Lung (tissue), 12 donors: Measurements from ENCODE around the gene TIMM50. TPM values are rescaled to one million over a fixed set of nuclear protein-coding genes. Genes with fewer than 3 reads are reported as not detected.

ENCODE experiments used
- ATAC-seq: fragments of 200-7000 bp; cut with Tn5 transposase; one replicate; pipeline ENCODE4 v1.9.1; 2020; ENCODE audit warnings: moderate number of reproducible peaks; ENCODE audit not compliant: insufficient read depth, low FRiP score
- DNase-seq, 3 donors: peaks; one replicate each; pipeline ENCODE4 v3.0.0-alpha.2; 2013 to 2017
- H3K27ac ChIP-seq, 2 donors: one replicate each; pipeline ENCODE4 v1.5.1; 2013; ENCODE audit warnings: mild to moderate bottlenecking in 2 of 2, moderate library complexity in 2 of 2, control low read depth in 1 of 2, inconsistent platforms in 1 of 2, low read depth in 1 of 2, low read length in 1 of 2
- H3K27me3 ChIP-seq, 3 donors: one replicate each; pipeline ENCODE4 v1.5.1; 2013; ENCODE audit warnings: low read length in 2 of 3; ENCODE audit not compliant: control insufficient read depth in 3 of 3, insufficient read depth in 3 of 3
- H3K36me3 ChIP-seq, 4 donors: one replicate each; pipeline ENCODE4 v1.5.1; 2013; ENCODE audit warnings: low read length in 4 of 4, mild to moderate bottlenecking in 1 of 4, moderate library complexity in 1 of 4; ENCODE audit not compliant: control insufficient read depth in 4 of 4, insufficient read depth in 4 of 4
- H3K4me1 ChIP-seq, 5 donors: one replicate each; pipeline ENCODE4 v1.5.1; 2013; ENCODE audit warnings: low read length in 5 of 5, mild to moderate bottlenecking in 2 of 5, moderate library complexity in 1 of 5; ENCODE audit not compliant: control insufficient read depth in 5 of 5, insufficient read depth in 5 of 5
- H3K4me3 ChIP-seq: one replicate; pipeline ENCODE4 v1.5.1; 2013; ENCODE audit warnings: mild to moderate bottlenecking, control low read depth, moderate library complexity
- H3K9ac ChIP-seq, 2 donors: one replicate each; pipeline ENCODE4 v1.5.1; 2013; ENCODE audit warnings: low read length in 2 of 2, control low read depth in 1 of 2; ENCODE audit not compliant: insufficient read depth in 1 of 2
- H3K9me3 ChIP-seq, 4 donors: one replicate each; pipeline ENCODE4 v1.5.1; 2013; ENCODE audit warnings: low read length in 3 of 4, mild to moderate bottlenecking in 1 of 4, moderate library complexity in 1 of 4; ENCODE audit not compliant: control insufficient read depth in 4 of 4, insufficient read depth in 3 of 4
- CTCF ChIP-seq: IDR thresholded peaks from 2 replicates; pipeline ENCODE4 v1.5.1; 2012; ENCODE audit warnings: mild to moderate bottlenecking; ENCODE audit errors: control extremely low read depth, extremely low read depth
- WGBS, 2 donors: extraction: QIAGEN DNeasy Blood & Tissue Kit; methylation state at CpG; one replicate each; pipeline ENCODE4 v1.1.7; 2013; 5-methylcytosine and 5-hydroxymethylcytosine counted together
- polyA plus RNA-seq, 2 donors: library from polyadenylated mRNA; stranded (reverse); fragments of 200-250 nt; gene quantifications; one replicate each; pipeline ENCODE4 v1.2.1, GENCODE V29; 2013
- total RNA-seq, 2 donors: library from RNA; depleted of rRNA in 1 of 2; stranded (reverse); fragments of >200 nt in 1 of 2; gene quantifications; one replicate each; pipeline ENCODE4 v1.2.1, GENCODE V29; 2014 to 2021
- donor health status: control.
- donor health status: control.
- donor health status: Bipolar disorder and iron deficiency.
- donor health status: healthy.
- donor health status: DM: yes; HTN: yes; CAD: no.

Gene TIMM50
- total and polyA plus RNA-seq, 4 donors = 47.5 to 67.4 (median 53.7) TPM

- H3K27ac ChIP-seq = peak within 1 kb of the TSS; percentile 79 to 85
- peak within 1 kb of the TSS; percentile 76 for H3K4me3 ChIP-seq
- peak; percentile 99 for TF ChIP-seq CTCF
- no peaks in the 10 kb centered on the region for H3K36me3 ChIP-seq
- H3K9me3 ChIP-seq = no peaks in the 10 kb centered on the region
- peak; percentile 97 to 98 (median 98) for DNase-seq
- H3K4me1 ChIP-seq = peaks cover 0 to 7% (median 0%) of the 10 kb centered on the region in 5 donors
- ATAC-seq = peak; percentile 92
- H3K27me3 ChIP-seq = no peaks in the 10 kb centered on the region
- WGBS, 2 donors = 0 to 1% methylated on average over 65 of the region's 65 CpGs
- H3K9ac ChIP-seq = peak within 1 kb of the TSS; percentile 93 to 95
These were observed 51.8 kb downstream of the TIMM50 start, which contains the start of gene EID2B for GRCh38 chr19:39532233-39533002. Gene EID2B, minus strand, starts transcription at chr19:39532852. Its CDS starts 50 bp downstream, at chr19:39532802.

- Histone ChIP-seq H3K4me3 (no peak overlapping the region), H3K36me3 (no peaks in the 10 kb centered on the region), H3K9ac (no peak overlapping the region), H3K9me3 (no peaks in the 10 kb centered on the region), H3K4me1 (peaks cover 0 to 9% (median 0%) of the 10 kb centered on the region in 5 donors), H3K27me3 (no peaks in the 10 kb centered on the region), H3K27ac (no peak overlapping the region)
- DNase-seq (no peak), ATAC-seq (no peak)
- WGBS, 2 donors = 19 to 27% methylated on average over 12 of the region's 12 CpGs
- TF ChIP-seq CTCF = no peak
These were observed 52.4 kb downstream of the TIMM50 start for GRCh38 chr19:39533003-39533512.

- Histone ChIP-seq H3K27ac (no peak overlapping the region), H3K27me3 (no peaks in the 10 kb centered on the region), H3K4me3 (no peak overlapping the region), H3K4me1 (peaks cover 0 to 15% (median 3%) of the 10 kb centered on the region in 5 donors), H3K9ac (no peak overlapping the region), H3K36me3 (no peaks in the 10 kb centered on the region), H3K9me3 (no peaks in the 10 kb centered on the region)
- no peak for DNase-seq
- TF ChIP-seq CTCF = no peak
- 75 to 86% methylated on average over 3 of the region's 3 CpGs for WGBS, 2 donors
- no peak for ATAC-seq
These were observed 53.2 kb downstream of the TIMM50 start for GRCh38 chr19:39533791-39534190.
